Uterus (tissue), 4 donors: ENCODE results near the gene SLC17A2. TPM values are rescaled to one million over a fixed set of nuclear protein-coding genes. Genes with fewer than 3 reads are reported as not detected.

Experiments used
- DNase-seq, 2 donors: peaks; one replicate each; pipeline ENCODE4 v3.0.0-alpha.2; 2019 to 2020
- H3K27ac ChIP-seq, 2 donors: fragments of 200-600 bp; sonication (generic); 1 replicate in 1 of 2; 2 replicates in 1 of 2; pipeline ENCODE4 v1.5.1; 2016 to 2018
- H3K27me3 ChIP-seq, 2 donors: fragments of 200-600 bp; sonication (generic); one replicate each; pipeline ENCODE4 v1.5.1; 2018 to 2019; ENCODE audit warnings: control low read depth in 1 of 2
- H3K36me3 ChIP-seq, 2 donors: fragments of 200-600 bp; sonication (generic); one replicate each; pipeline ENCODE4 v1.5.1; 2019; ENCODE audit warnings: control low read depth in 1 of 2
- H3K4me1 ChIP-seq, 2 donors: fragments of 200-600 bp; sonication (generic); one replicate each; pipeline ENCODE4 v1.5.1; 2018 to 2019; ENCODE audit warnings: control low read depth in 1 of 2
- H3K4me3 ChIP-seq, 2 donors: fragments of 200-600 bp; sonication (generic); 1 replicate in 1 of 2; 2 replicates in 1 of 2; pipeline ENCODE4 v1.5.1; 2018 to 2019; ENCODE audit warnings: mild to moderate bottlenecking in 1 of 2
- H3K9me3 ChIP-seq, 2 donors: fragments of 200-600 bp; sonication (generic); one replicate each; pipeline ENCODE4 v1.5.1; 2019; ENCODE audit warnings: control low read depth in 1 of 2
- CTCF ChIP-seq, 4 experiments: fragments of 200-600 bp in 2 of 4; fragments of 450-650 bp in 2 of 4; sonication (generic) in 2 of 4; IDR thresholded peaks; one replicate each; pipeline ENCODE4 v1.5.1; 2016 to 2019; ENCODE audit warnings: antibody characterized with exemption in 4 of 4, mild to moderate bottlenecking in 2 of 4, moderate library complexity in 1 of 4
- POLR2A ChIP-seq, 2 donors: fragments of 450-650 bp; IDR thresholded peaks; one replicate each; pipeline ENCODE4 v1.6.1; 2016; ENCODE audit warnings: antibody characterized with exemption in 2 of 2, mild to moderate bottlenecking in 1 of 2, moderate library complexity in 1 of 2
- intact Hi-C: fragments of 100-400 bp; cut with DNase I; formaldehyde crosslinking; loops from one replicate; pipeline ENCODE4 v1.15.1; 2023; ENCODE audit warnings: low total_unique reads
- total RNA-seq, 4 donors: library from RNA; depleted of rRNA in 3 of 4; stranded (reverse); fragments of >200 nt in 3 of 4; gene quantifications; one replicate each; pipeline versions ENCODE4 v1.1.0 to v1.2.4, GENCODE V29; 2014 to 2023
- donor health status: DM: yes; HTN: yes; CAD: no.

Gene SLC17A2
- total RNA-seq, 4 donors from 2014 or later = not detected

DNA sequence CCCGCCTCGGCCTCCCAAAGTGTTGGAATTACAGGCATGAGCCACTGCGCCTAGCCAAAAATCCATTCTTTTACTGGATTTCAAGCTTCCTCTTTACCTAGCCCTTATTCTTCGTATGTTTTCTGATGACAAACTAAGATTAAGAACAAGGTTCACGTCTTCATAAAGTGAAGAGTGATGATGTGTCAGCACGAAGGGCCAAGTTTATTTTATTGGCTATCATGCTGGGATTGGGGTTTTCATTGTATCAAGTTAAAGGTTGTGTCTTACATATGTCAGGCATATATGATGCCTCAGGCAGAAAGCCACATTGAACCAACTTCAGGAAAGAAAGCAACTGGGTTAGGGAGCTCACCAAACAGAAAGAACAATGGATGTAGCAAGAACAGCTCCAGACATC is 36.7 kb downstream of the SLC17A2 start:
- DNase-seq = no peak
- H3K4me3 ChIP-seq = no peak overlapping the region
- intact Hi-C loops = no loop called here
- no peak overlapping the region for H3K27ac ChIP-seq
- H3K27me3 ChIP-seq = no peaks in the 10 kb centered on the region
- no peaks in the 10 kb centered on the region for H3K9me3 ChIP-seq
- no peak for TF ChIP-seq POLR2A (IDR thresholded peaks at IDR 0.05)
- TF ChIP-seq CTCF (IDR thresholded peaks at IDR 0.05) = no peak
- no peaks in the 10 kb centered on the region for H3K4me1 ChIP-seq
- H3K36me3 ChIP-seq = no peaks in the 10 kb centered on the region

GRCh38 chr6:25892877-25893276 is 37.6 kb downstream of the SLC17A2 start:
- intact Hi-C loops = no loop called here

GRCh38 chr6:25889877-25890853 is 40.3 kb downstream of the SLC17A2 start:
- H3K36me3 ChIP-seq = no peaks in the 10 kb centered on the region
- intact Hi-C loops = no loop called here
- no peak for TF ChIP-seq POLR2A (IDR thresholded peaks at IDR 0.05)
- TF ChIP-seq CTCF (IDR thresholded peaks at IDR 0.05) = peak; percentile 32 to 67 (median 51)
- no peaks in the 10 kb centered on the region for H3K27me3 ChIP-seq
- H3K9me3 ChIP-seq = no peaks in the 10 kb centered on the region
- no peak overlapping the region for H3K27ac ChIP-seq
- no peak overlapping the region for H3K4me3 ChIP-seq
- no peak for DNase-seq
- H3K4me1 ChIP-seq = no peaks in the 10 kb centered on the region

More at GRCh38 chr6:25892877-25893276, 37.6 kb downstream of the SLC17A2 start:
- Histone ChIP-seq H3K27me3 (no peaks in the 10 kb centered on the region), H3K9me3 (no peaks in the 10 kb centered on the region), H3K36me3 (no peaks in the 10 kb centered on the region), H3K27ac (no peak overlapping the region), H3K4me1 (no peaks in the 10 kb centered on the region), H3K4me3 (no peak overlapping the region)
- TF ChIP-seq CTCF (IDR thresholded peaks at IDR 0.05) = no peak
- TF ChIP-seq POLR2A (IDR thresholded peaks at IDR 0.05) = no peak
- DNase-seq = no peak

DNA sequence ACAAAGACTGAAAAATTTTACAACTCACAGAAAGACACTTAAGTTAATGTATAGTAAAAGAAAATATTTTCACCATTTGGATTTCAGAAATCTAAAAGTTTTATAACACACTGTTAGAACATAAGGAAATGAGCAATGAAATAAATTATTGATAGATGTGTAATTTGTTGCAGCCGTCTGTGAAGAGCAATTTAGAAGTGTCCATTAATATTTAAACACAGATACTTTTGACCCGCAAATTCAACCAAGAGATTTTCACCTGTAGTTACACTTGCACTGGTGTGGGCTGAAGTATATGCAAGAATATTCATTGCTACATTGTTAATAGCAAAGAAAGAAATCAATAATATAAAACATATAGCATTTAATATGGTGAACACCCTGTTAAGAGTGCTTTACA is 41.9 kb downstream of the SLC17A2 start:
- Histone ChIP-seq H3K36me3 (no peaks in the 10 kb centered on the region), H3K27ac (no peak overlapping the region), H3K4me3 (no peak overlapping the region), H3K4me1 (no peaks in the 10 kb centered on the region), H3K9me3 (no peaks in the 10 kb centered on the region), H3K27me3 (no peaks in the 10 kb centered on the region)
- DNase-seq = no peak
- intact Hi-C loops = no loop called here
- TF ChIP-seq POLR2A (IDR thresholded peaks at IDR 0.05) (no peak), CTCF (IDR thresholded peaks at IDR 0.05) (no peak)

DNA sequence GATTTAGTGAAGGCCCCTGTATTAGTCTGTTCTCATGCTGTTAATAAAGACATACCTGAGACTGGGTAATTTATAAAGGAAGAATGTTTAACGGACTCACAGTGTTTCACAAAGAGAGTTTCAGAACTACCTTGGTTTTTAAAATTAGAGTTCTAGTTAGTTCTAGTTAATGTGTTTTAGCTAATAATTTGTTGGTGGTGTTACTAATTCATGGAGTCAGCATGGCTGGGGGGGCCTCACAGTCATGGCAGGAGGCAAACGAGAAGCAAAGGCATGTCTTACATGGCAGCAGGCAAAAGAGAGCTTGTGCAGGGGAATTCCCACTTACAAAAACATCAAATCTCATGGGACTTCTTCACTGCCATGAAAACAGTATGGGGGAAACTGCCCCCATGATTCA is 44.4 kb downstream of the SLC17A2 start:
- no peak overlapping the region for H3K4me3 ChIP-seq
- no peaks in the 10 kb centered on the region for H3K4me1 ChIP-seq
- H3K27ac ChIP-seq = no peak overlapping the region
- no peaks in the 10 kb centered on the region for H3K9me3 ChIP-seq
- TF ChIP-seq POLR2A (IDR thresholded peaks at IDR 0.05) = no peak
- TF ChIP-seq CTCF (IDR thresholded peaks at IDR 0.05) = no peak
- H3K27me3 ChIP-seq = no peaks in the 10 kb centered on the region
- DNase-seq = no peak
- intact Hi-C loops = no loop called here
- H3K36me3 ChIP-seq = no peaks in the 10 kb centered on the region
